ENCODE results near the gene CHD3.
"Not testable (repeated sequence)": the region's sequence is repeated elsewhere in the genome, so short reads cannot be mapped to it uniquely, and the experiment has no call there.

CHD3 gene

GRCh38 chr17:7930841-7931631 lies 42.4 kb downstream of the CHD3 start:
- no peak for DNase-seq

- peak; percentile 86 to 100 (median 99) for DNase-seq
These were observed 43.3 kb downstream of the CHD3 start, which contains the start of the genes CNTROB and TRAPPC1 for GRCh38 chr17:7931709-7932482. Gene CNTROB, plus strand, starts transcription at chr17:7932206. Its CDS starts 874 bp downstream, at chr17:7933080. Gene TRAPPC1, minus strand, starts transcription at chr17:7931946. Its CDS starts 117 bp downstream, at chr17:7931829.

GRCh38 chr17:7932483-7932891 lies 43.9 kb downstream of the CHD3 start:
- DNase-seq: peak in 11 of 51 donors; percentile 3 to 59 (median 29)

GRCh38 chr17:7932949-7933348 lies 44.4 kb downstream of the CHD3 start:
- peak in 5 of 51 donors; percentile 4 to 46 (median 31) for DNase-seq

GRCh38 chr17:7935859-7936258 lies 47.3 kb downstream of the CHD3 start:
- DNase-seq: no peak

- DNase-seq: no peak
These were observed 51.4 kb downstream of the CHD3 start for GRCh38 chr17:7940034-7940433.

- DNase-seq: no peak
These were observed 52.2 kb downstream of the CHD3 start for GRCh38 chr17:7940743-7941142.

GRCh38 chr17:7943291-7943690 lies 54.7 kb downstream of the CHD3 start:
- DNase-seq: no peak

- no peak for DNase-seq
These were observed 55.7 kb downstream of the CHD3 start for GRCh38 chr17:7944326-7944725.

GRCh38 chr17:7945651-7946050 lies 57.1 kb downstream of the CHD3 start:
- no peak for DNase-seq

- DNase-seq: no peak
These were observed 57.9 kb downstream of the CHD3 start for GRCh38 chr17:7946441-7946840.

GRCh38 chr17:7947651-7948050 lies 59.1 kb downstream of the CHD3 start:
- no peak for DNase-seq

- no peak for DNase-seq
These were observed 62.0 kb downstream of the CHD3 start for GRCh38 chr17:7950578-7950977.

GRCh38 chr17:7951143-7951792 lies 62.7 kb downstream of the CHD3 start:
- DNase-seq: no peak

- not testable (repeated sequence) for DNase-seq
These were observed 64.7 kb downstream of the CHD3 start for GRCh38 chr17:7953266-7953665.

GRCh38 chr17:7955414-7956227 lies 67.0 kb downstream of the CHD3 start:
- no peak for DNase-seq

GRCh38 chr17:7956228-7956965 lies 67.8 kb downstream of the CHD3 start:
- peak in 1 of 51 donors; percentile 5 for DNase-seq

- DNase-seq: no peak
These were observed 71.1 kb downstream of the CHD3 start for GRCh38 chr17:7959503-7960253.

- no peak for DNase-seq
These were observed 72.8 kb downstream of the CHD3 start for GRCh38 chr17:7961421-7961820.

All from hypothalamus (tissue), 51 donors.